Hematopoietic multipotent progenitor cell treated with erythropoietin and hydrocortisone succinate and interleukin-3 and kit ligand, for 8 days (in vitro differentiated cells): ENCODE results near the gene ZNF544.
"Not testable (repeated sequence)": the region's sequence is repeated elsewhere in the genome, so short reads cannot be mapped to it uniquely, and the experiment has no call there.

Experiments
- DNase-seq: peaks from one replicate; pipeline ENCODE4 v3.0.0-alpha.2; 2015

ZNF544 gene

GRCh38 chr19:58258259-58258658 is 29.5 kb downstream of the ZNF544 start:
- DNase-seq = not testable (repeated sequence)

DNA sequence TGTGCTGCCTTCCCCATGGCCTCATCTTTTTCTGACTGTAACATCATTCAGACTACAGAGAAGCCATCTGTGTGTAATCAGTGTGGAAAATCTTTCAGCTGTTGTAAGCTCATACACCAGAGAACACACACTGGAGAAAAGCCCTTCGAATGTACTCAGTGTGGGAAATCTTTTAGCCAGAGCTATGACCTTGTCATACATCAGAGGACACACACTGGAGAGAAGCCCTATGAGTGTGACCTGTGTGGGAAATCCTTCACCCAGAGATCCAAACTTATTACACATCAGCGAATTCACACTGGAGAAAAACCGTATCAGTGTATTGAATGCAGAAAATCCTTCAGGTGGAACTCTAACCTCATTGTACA is 32.9 kb downstream of the ZNF544 start:
- DNase-seq = no peak

DNA sequence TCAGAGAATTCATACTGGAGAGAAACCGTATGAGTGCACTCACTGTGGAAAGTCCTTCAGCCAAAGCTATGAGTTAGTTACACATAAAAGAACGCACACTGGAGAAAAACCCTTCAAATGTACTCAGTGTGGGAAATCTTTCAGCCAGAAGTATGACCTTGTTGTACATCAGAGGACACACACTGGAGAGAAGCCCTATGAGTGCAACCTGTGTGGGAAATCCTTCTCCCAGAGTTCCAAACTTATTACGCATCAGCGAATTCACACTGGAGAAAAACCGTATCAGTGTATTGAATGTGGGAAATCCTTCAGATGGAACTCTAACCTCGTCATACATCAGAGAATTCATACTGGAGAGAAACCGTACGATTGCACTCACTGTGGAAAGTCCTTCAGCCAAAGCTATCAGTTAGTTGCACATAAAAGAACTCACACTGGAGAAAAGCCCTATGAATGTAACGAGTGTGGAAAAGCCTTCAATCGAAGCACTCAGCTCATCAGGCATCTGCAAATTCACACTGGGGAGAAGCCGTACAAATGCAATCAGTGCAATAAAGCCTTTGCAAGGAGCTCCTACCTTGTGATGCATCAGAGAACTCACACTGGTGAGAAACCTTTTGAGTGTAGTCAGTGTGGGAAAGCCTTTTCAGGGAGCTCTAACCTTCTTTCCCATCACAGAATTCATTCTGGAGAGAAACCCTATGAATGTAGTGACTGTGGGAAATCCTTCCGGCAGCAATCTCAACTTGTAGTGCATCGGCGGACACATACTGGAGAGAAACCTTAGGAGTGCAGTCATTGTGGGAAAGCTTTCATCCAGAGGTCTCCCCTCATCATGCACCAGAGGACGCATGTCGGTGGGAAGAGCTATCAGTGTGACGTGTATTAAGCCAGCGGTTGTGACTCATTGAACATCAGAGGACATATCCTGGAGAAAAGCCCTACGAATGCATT is 33.5 kb downstream of the ZNF544 start:
- DNase-seq = no peak

DNA sequence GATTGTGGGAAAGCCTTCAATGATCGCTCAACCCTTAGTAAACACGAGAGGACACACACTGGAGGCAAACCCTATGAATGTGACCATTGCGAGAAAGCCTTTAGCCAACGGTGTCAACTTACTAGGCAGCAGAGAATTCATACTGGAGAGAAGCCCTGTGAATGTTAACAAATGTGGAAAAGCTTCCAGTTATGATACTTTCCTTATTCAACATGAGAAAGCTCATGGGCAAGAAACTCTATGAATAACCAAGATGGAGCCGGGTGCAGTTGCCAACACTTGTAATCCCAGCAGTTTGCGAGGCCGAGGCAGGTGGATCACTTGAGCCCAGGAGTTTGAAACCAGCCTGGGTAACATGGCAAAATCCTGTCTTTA is 34.2 kb downstream of the ZNF544 start:
- no peak for DNase-seq

- DNase-seq = no peak
These were observed 36.4 kb downstream of the ZNF544 start for GRCh38 chr19:58265100-58265499.

- DNase-seq = no peak
These were observed 39.6 kb downstream of the ZNF544 start for GRCh38 chr19:58268344-58268743.

DNA sequence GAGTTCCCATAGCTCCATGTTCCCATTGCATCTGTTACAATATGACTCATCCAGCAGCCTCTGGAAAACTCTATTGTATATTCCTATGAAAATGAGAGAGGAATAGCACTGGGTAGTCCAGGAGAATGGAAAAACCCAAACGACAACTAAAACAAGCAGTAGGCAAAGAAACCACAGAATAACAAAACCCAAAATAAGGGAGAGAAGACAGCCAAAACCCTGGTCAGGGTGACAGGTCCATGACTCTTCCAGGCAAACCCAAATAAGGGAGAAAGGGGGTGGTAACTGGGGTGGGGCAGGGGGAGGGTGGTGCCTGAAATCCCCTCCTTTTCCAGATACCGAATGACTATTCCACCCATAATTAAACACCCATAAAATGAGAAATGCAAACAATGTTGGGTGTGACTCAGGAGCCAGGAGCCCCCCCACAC is 46.1 kb downstream of the ZNF544 start:
- no peak for DNase-seq

- DNase-seq = no peak
These were observed 46.9 kb downstream of the ZNF544 start for GRCh38 chr19:58275564-58275963.

GRCh38 chr19:58277197-58277596 is 48.5 kb downstream of the ZNF544 start:
- DNase-seq = no peak

- peak; percentile 25 for DNase-seq
These were observed 49.2 kb downstream of the ZNF544 start for GRCh38 chr19:58277748-58278540.

DNA sequence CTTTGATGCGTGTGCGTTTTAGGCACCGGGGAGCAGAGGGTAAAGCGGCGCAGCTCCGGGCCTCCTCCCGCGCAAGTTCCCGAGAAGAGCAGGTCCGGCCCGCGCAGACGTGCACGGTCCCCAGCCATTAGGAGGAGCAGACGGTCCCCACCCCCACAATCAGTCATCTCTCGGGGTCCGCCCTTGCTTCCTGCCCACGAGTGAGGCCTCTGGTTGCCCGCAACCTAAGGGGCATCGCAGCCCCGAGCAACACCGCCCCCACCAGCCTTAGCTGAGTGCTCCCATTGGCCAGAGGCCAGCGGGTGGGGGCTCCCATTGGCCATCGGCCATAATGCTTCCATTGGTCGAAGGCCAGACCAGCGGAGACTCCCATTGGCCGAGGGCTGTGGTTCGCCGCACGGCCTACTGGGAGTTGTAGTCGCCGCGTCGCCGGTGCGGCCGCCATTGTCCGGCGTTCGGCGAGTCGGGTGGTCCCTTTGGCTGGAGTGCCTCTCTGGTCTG is 49.9 kb downstream of the ZNF544 start, which contains the start of gene ZNF8:
Gene ZNF8, plus strand, starts transcription at position 415 of the 501 bp plus-strand sequence. CDS start 127 bp downstream, outside the sequence.
- peak; percentile 99 for DNase-seq

DNA sequence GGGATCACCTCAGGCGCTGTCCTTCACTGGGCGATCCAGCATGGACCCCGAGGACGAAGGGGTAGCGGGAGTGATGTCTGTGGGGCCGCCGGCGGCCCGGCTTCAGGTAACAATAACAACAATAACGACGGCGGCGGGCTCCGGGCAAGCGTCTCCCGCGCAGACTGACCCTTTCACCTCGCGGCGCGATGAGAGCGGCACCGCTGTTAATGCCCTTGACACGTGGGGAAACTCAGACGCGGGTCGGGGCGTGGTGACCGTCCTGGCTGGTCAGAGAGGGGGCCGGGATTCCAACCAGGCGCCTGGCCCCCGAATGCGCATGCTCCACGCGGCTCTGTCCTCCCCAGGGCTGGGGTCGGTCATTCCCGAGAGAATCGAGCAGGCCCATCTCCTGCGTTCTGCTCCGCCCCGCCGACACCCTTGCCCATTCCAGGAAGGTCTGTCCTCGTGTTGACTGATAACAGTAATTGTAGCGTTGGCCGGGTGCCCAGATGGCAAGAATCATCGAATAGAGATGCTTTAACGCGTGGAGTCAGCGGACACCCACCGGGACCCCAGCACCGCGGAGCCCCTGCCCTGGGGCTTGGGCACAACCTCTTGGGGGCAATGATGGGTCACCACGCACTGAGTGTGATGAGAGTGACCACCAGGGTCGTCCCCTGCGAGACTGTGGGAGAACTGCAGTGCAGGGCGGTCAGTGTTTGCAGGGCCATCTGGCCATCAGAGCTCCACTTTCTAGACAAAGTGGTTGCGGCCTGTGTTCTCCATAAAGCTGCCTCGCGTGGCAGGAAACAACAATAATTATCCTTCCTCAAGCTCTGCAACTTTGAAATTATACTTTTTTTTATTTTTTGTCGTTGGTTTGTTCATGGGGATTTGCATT is 50.6 kb downstream of the ZNF544 start:
- peak; percentile 98 for DNase-seq

GRCh38 chr19:58279925-58280316 is 51.2 kb downstream of the ZNF544 start:
- no peak for DNase-seq

DNA sequence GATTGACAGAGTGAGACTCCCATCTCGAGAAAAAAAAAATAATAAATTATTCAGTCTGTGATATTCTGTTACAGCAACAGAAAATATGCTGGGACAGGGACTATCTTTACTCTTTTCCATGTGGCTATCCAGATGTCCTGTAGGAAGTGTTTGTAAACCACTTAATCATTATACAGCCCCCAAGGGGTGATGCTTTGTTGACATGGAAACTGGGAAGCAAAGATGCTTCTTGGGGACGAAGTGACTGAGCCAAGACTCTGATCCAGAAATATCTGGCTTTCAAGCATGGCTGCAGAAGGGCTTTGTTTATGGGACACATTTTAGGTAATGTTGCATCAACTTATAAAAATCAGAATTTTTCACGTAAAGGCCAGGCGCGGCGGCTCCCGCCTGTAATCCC is 55.5 kb downstream of the ZNF544 start:
- DNase-seq = no peak

DNA sequence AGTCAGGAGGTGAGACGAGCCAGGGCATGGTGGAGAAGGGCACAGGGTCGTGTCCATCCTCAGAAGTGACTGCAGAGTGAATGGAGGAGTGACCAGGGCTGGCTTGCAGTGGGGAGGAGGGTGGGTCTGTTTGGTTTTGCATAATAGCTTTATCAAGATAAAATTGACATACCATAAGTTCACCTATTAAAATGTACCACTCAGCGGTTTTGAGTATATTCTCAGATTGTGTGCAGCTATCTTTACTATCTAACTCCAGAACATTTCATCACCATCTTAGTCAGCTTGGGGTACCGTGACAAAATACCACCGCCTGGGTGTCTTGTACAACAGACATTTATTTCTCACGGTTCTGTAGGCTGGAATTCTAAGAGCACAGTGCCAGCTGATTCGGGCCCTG is 63.2 kb downstream of the ZNF544 start:
- DNase-seq = no peak

DNA sequence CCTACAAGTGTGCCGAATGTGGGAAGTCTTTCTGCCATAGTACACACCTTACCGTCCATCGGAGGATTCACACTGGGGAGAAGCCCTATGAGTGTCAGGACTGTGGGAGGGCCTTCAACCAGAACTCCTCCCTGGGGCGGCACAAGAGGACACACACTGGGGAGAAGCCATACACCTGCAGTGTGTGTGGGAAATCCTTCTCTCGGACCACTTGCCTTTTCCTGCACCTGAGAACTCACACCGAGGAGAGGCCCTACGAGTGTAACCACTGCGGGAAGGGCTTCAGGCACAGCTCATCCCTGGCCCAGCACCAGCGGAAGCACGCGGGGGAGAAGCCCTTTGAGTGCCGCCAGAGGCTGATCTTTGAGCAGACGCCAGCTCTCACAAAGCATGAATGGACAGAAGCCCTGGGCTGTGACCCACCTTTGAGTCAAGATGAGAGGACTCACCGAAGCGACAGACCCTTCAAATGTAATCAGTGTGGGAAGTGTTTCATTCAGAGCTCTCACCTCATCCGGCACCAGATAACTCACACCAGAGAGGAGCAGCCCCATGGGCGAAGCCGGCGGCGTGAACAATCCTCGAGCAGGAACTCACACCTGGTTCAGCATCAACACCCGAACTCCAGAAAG is 66.1 kb downstream of the ZNF544 start:
- DNase-seq = no peak

- DNase-seq = no peak
These were observed 67.4 kb downstream of the ZNF544 start for GRCh38 chr19:58296104-58296503.

DNA sequence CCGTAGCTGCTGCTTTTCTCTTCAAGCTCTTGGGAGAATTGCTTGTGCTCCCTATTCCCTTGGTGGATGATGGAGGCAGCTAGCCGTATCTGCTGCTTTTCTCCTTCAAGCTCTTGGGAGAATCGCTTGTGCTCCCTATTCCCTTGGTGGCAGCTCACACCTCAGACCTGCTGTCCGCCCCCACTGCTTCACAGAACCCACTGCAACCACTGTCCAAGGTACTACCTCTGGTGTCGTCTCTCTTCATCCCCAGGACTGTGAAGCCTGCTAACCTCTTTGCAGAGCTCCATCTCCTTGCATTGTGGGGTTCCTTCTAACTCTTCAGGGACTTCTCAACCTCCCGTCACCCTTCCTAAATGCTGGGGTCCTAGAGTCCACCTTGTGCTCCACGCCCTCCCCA is 71.9 kb downstream of the ZNF544 start:
- DNase-seq = no peak

GRCh38 chr19:58304255-58304654 is 75.5 kb downstream of the ZNF544 start:
- DNase-seq = no peak

- no peak for DNase-seq
These were observed 76.0 kb downstream of the ZNF544 start for GRCh38 chr19:58304748-58305064.

DNA sequence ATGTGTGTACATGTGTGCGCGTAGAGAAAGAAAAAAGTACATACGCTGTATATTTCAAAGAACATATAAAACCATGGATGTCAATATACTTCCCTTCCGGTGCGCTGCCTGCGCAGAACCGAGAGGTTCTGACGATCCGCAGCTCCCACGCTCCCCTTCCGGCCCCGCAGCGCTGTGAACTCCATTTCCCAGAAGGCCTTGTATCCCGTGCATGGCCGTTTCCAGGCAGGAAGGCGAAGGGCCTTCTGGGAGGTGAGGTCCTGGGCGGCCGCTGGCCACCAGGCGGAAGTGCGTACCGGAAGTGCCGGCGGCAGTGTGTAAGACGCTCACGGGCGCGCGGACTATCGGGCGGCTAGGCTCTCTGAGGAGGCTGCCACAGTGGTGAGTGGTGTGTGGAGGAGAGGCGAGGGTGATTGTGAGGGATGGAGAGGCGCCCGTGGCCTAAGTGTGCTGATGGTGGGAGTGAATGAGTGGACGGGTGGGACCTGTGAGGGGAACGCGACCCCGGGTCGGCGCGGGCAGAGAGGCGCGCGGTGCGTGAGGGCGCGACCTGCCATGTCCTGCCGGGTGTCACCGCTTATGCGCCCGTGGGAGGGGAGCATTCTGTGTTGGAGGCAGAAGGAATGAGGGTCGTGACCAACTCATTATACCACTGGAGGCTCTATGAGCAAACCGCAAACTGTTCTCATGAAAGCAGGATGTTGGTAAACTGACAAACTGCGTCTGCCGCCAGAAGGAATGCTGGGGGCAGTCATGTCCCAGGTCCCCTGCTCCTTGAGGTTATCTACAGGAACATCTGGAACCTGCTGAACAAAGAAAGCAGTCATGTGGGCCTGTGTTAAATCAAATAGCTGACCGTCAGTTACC is 76.6 kb downstream of the ZNF544 start, which contains the start of gene ERVK3-1:
Gene ERVK3-1, plus strand, starts transcription at position 313 of the 867 bp plus-strand sequence. CDS start 6,792 bp downstream, outside the sequence.
- peak; percentile 99 for DNase-seq
